Stimulated activated CD8-positive, alpha-beta memory T cell treated with anti-CD3 and anti-CD28 coated beads, Interleukin-12 subunit alpha, Interleukin-12 subunit beta, amount 100 ng/mL, for 24 hours (primary cell): ENCODE measurements around the gene APEX1.
"Not testable (repeated sequence)": the region's sequence is repeated elsewhere in the genome, so short reads cannot be mapped to it uniquely, and the experiment has no call there.

Experiments
- DNase-seq: peaks from one replicate; pipeline ENCODE4 v3.0.0-alpha.2; 2020; ENCODE audit errors: extremely low read depth

APEX1 gene

GRCh38 chr14:20472536-20473169 is 17.6 kb downstream of the APEX1 start:
- no peak for DNase-seq

- no peak for DNase-seq
Measured at GRCh38 chr14:20476776-20477175, 21.8 kb downstream of the APEX1 start.

- DNase-seq = no peak
Measured at GRCh38 chr14:20477211-20477876, 22.3 kb downstream of the APEX1 start.

- DNase-seq = no peak
Measured at GRCh38 chr14:20478894-20479293, 23.9 kb downstream of the APEX1 start.

GRCh38 chr14:20482382-20482781 is 27.4 kb downstream of the APEX1 start:
- DNase-seq = no peak

GRCh38 chr14:20485900-20486299 is 30.9 kb downstream of the APEX1 start:
- no peak for DNase-seq

GRCh38 chr14:20486684-20487395 is 31.8 kb downstream of the APEX1 start:
- DNase-seq = no peak

GRCh38 chr14:20487396-20487725 is 32.3 kb downstream of the APEX1 start:
- no peak for DNase-seq

GRCh38 chr14:20489093-20489994 is 34.3 kb downstream of the APEX1 start:
- no peak for DNase-seq

GRCh38 chr14:20490563-20490962 is 35.5 kb downstream of the APEX1 start:
- DNase-seq = no peak

- no peak for DNase-seq
Measured at GRCh38 chr14:20492486-20492885, 37.5 kb downstream of the APEX1 start.

- no peak for DNase-seq
Measured at GRCh38 chr14:20493634-20494033, 38.6 kb downstream of the APEX1 start.

- no peak for DNase-seq
Measured at GRCh38 chr14:20494935-20495766, 40.1 kb downstream of the APEX1 start.

GRCh38 chr14:20498622-20499021 is 43.6 kb downstream of the APEX1 start:
- no peak for DNase-seq

GRCh38 chr14:20499108-20499507 is 44.1 kb downstream of the APEX1 start:
- DNase-seq = no peak

- no peak for DNase-seq
Measured at GRCh38 chr14:20499881-20500280, 44.9 kb downstream of the APEX1 start.

GRCh38 chr14:20501346-20501745 is 46.3 kb downstream of the APEX1 start:
- DNase-seq = no peak

- no peak for DNase-seq
Measured at GRCh38 chr14:20503898-20504297, 48.9 kb downstream of the APEX1 start.

GRCh38 chr14:20506276-20506675 is 51.2 kb downstream of the APEX1 start:
- not testable (repeated sequence) for DNase-seq

- DNase-seq = not testable (repeated sequence)
Measured at GRCh38 chr14:20506752-20507151, 51.7 kb downstream of the APEX1 start.
